PC-9 (cell line): ENCODE measurements around the gene OCA2.

ENCODE experiments used
- CTCF ChIP-seq: fragments of 200-600 bp; sonication (generic); conservative IDR thresholded peaks from 2 replicates; pipeline ENCODE4 v1.6.1; 2017; ENCODE audit warnings: mixed run types, antibody characterized with exemption, mild to moderate bottlenecking, moderate library complexity
- EZH2 ChIP-seq: fragments of 200-600 bp; sonication (generic); IDR thresholded peaks from 2 replicates; pipeline ENCODE4 v1.8.0; 2017; ENCODE audit warnings: antibody characterized with exemption, low read depth

- no peak for TF ChIP-seq CTCF
- TF ChIP-seq EZH2, result no peak
These were observed 278.4 kb downstream of the OCA2 start for GRCh38 chr15:27820722-27821121.
